ENCODE data around the gene ADRA1B. TPM values are rescaled to one million over a fixed set of nuclear protein-coding genes. Genes with fewer than 3 reads are reported as not detected.

Gene ADRA1B
- total and polyA plus RNA-seq, 10 of the 15 experiments (the other 5 are each of a cell fraction or from before 2014, with no cell fraction given) = 0.04 TPM; not detected in 9

- intact Hi-C loops (cut with micrococcal nuclease; ENCODE audit: unreplicated experiment) = no loop called here
- no peaks in the 10 kb centered on the region; a peak in 2 of 4 replicates for H3K27me3 ChIP-seq (replicated peaks in 1 of 2; ENCODE audit: control insufficient read depth in 2 of 2, insufficient read depth in 2 of 2, low read length in 1 of 2)
- FAIRE-seq (no peak), ATAC-seq (no peak), DNase-seq (ENCODE audit: low read depth, low spot score) (no peak)
- H4K20me1 ChIP-seq (ENCODE audit: control insufficient read depth, insufficient read depth) = no peaks in the 10 kb centered on the region
- H3K36me3 ChIP-seq (ENCODE audit: control insufficient read depth in 2 of 2, insufficient read depth in 2 of 2, low read length in 1 of 2) = no peaks in the 10 kb centered on the region
- H3K9me3 ChIP-seq (replicated peaks; ENCODE audit: control insufficient read depth, insufficient read depth, low read length) = no peaks in the 10 kb centered on the region
- SMC1A ChIA-PET (ENCODE audit: uncharacterized antibody, unreplicated experiment) = no interaction called here
- TF ChIP-seq EED (IDR thresholded peaks at IDR 0.05; ENCODE audit: low read depth) = no peak
- no peak for TF ChIP-seq ZBTB33 (IDR thresholded peaks at IDR 0.05)
- TF ChIP-seq PRDM15 (CRISPR knock-in tag; IDR thresholded peaks at IDR 0.05) = no peak
- TF ChIP-seq POU2F2 (IDR thresholded peaks at IDR 0.05; ENCODE audit: borderline replicate concordance, low read depth, low read length) = no peak
- no peak for TF ChIP-seq CBFB (IDR thresholded peaks at IDR 0.05; ENCODE audit: low read depth)
- H3K9ac ChIP-seq (ENCODE audit: control insufficient read depth, insufficient read depth, low read length) = no peak overlapping the region
- no peak overlapping the region for H3K4me3 ChIP-seq
- no peak overlapping the region for H3K27ac ChIP-seq (ENCODE audit: control insufficient read depth, insufficient read depth)
- no TSS peak for BruUV-seq (replicated peaks)
- H3K79me2 ChIP-seq (ENCODE audit: control insufficient read depth, insufficient read depth, low read length) = no peaks in the 10 kb centered on the region
- RAD21 ChIA-PET (ENCODE audit: unreplicated experiment) = no interaction called here
- H3K4me2 ChIP-seq (ENCODE audit: control insufficient read depth, insufficient read depth) = no peak overlapping the region
- no peaks in the 10 kb centered on the region for H3K4me1 ChIP-seq (ENCODE audit: control insufficient read depth, insufficient read depth, low read length)
- in situ Hi-C loops (cut with MboI) = no loop called here
- CTCF ChIA-PET = no interaction called here
- POLR2A ChIA-PET = no interaction called here
- no peak overlapping the region for H2AFZ ChIP-seq (ENCODE audit: control insufficient read depth, low read depth, low read length)
Measured at GRCh38 chr5:159884917-159885620, 31.2 kb upstream of the ADRA1B start.
